H9 (cell line): ENCODE results near the gene NPTX1. TPM values are rescaled to one million over a fixed set of nuclear protein-coding genes. Genes with fewer than 3 reads are reported as not detected.
A peak's percentile ranks its signal among the peaks of the same experiment; 100 is the strongest.

ENCODE experiments used
- DNase-seq: peaks from one replicate; pipeline ENCODE4 v3.0.0-alpha.2; 2017
- H2AFZ ChIP-seq: one replicate; pipeline ENCODE4 v1.6.1; 2013; ENCODE audit warnings: mild to moderate bottlenecking, low read length, control low read depth, moderate library complexity
- H2AK5ac ChIP-seq: 2 replicates; pipeline ENCODE4 v1.6.1; 2013; ENCODE audit warnings: low read length, control low read depth, mixed read lengths; ENCODE audit not compliant: insufficient read length
- H2BK120ac ChIP-seq: one replicate; pipeline ENCODE4 v1.6.1; 2013; ENCODE audit warnings: low read depth, mild to moderate bottlenecking, low read length, control low read depth, inconsistent platforms; ENCODE audit not compliant: poor library complexity, severe bottlenecking
- H2BK12ac ChIP-seq: 2 replicates; pipeline ENCODE4 v1.6.1; 2013; ENCODE audit warnings: low read length, control low read depth, mixed read lengths, low read depth; ENCODE audit not compliant: insufficient read length
- H2BK15ac ChIP-seq: 2 replicates; pipeline ENCODE4 v1.6.1; 2013; ENCODE audit warnings: low read depth, low read length, control low read depth
- H2BK20ac ChIP-seq: one replicate; pipeline ENCODE4 v1.6.1; 2013; ENCODE audit warnings: low read depth, mild to moderate bottlenecking, low read length, control low read depth, inconsistent platforms; ENCODE audit not compliant: poor library complexity, severe bottlenecking
- H2BK5ac ChIP-seq: 2 replicates; pipeline ENCODE4 v1.6.1; 2013; ENCODE audit warnings: low read length, control low read depth, mixed read lengths; ENCODE audit not compliant: insufficient read length
- H3K14ac ChIP-seq: 2 replicates; pipeline ENCODE4 v1.6.1; 2013; ENCODE audit warnings: low read length, control low read depth; ENCODE audit not compliant: insufficient read depth
- H3K18ac ChIP-seq: 2 replicates; pipeline ENCODE4 v1.6.1; 2013; ENCODE audit warnings: low read depth, mild to moderate bottlenecking, mixed read lengths, low read length, control low read depth; ENCODE audit not compliant: insufficient read length
- H3K23ac ChIP-seq: 2 replicates; pipeline ENCODE4 v1.6.1; 2013; ENCODE audit warnings: low read length, control low read depth, mixed read lengths, low read depth; ENCODE audit not compliant: insufficient read length
- H3K23me2 ChIP-seq: 2 replicates; pipeline ENCODE4 v1.6.1; 2013; ENCODE audit warnings: low read depth, mild to moderate bottlenecking, mixed read lengths, low read length, control low read depth; ENCODE audit not compliant: insufficient read length, poor library complexity, severe bottlenecking
- H3K27ac ChIP-seq: 2 replicates; pipeline ENCODE4 v1.5.1; 2013; ENCODE audit warnings: low read length, control low read depth, mixed read lengths, low read depth; ENCODE audit not compliant: insufficient read length
- H3K27me3 ChIP-seq: 2 replicates; pipeline ENCODE4 v1.6.1; 2013; ENCODE audit warnings: low read length, control low read depth, inconsistent platforms; ENCODE audit not compliant: insufficient read depth
- H3K4ac ChIP-seq: 2 replicates; pipeline ENCODE4 v1.6.1; 2013; ENCODE audit warnings: low read depth, mild to moderate bottlenecking, control low read depth, inconsistent platforms, low read length, moderate library complexity
- H3K4me1 ChIP-seq: 2 replicates; pipeline ENCODE4 v1.6.1; 2013; ENCODE audit warnings: low read length, control low read depth, inconsistent platforms; ENCODE audit not compliant: insufficient read depth
- H3K4me2 ChIP-seq: 2 replicates; pipeline ENCODE4 v1.6.1; 2013; ENCODE audit warnings: low read length, control low read depth, mixed read lengths; ENCODE audit not compliant: insufficient read length, insufficient read depth
- H3K56ac ChIP-seq: 2 replicates; pipeline ENCODE4 v1.6.1; 2013; ENCODE audit warnings: low read depth, mild to moderate bottlenecking, mixed read lengths, low read length, control low read depth; ENCODE audit not compliant: insufficient read length
- H3K79me1 ChIP-seq: 2 replicates; pipeline ENCODE4 v1.6.1; 2013; ENCODE audit warnings: low read depth, mild to moderate bottlenecking, moderate library complexity, low read length, control low read depth, inconsistent platforms; ENCODE audit not compliant: insufficient read depth, poor library complexity, severe bottlenecking
- H3K79me2 ChIP-seq: 2 replicates; pipeline ENCODE4 v1.6.1; 2013; ENCODE audit warnings: low read length, control low read depth, inconsistent platforms; ENCODE audit not compliant: insufficient read depth
- H3K9ac ChIP-seq: 2 replicates; pipeline ENCODE4 v1.6.1; 2013; ENCODE audit warnings: low read length, control low read depth, mixed read lengths; ENCODE audit not compliant: insufficient read length; ENCODE audit errors: extremely low read depth
- H3K9me3 ChIP-seq: one replicate; pipeline ENCODE4 v1.6.1; 2013; ENCODE audit warnings: low read depth, low read length, inconsistent platforms; ENCODE audit not compliant: control insufficient read depth
- H3T11ph ChIP-seq: one replicate; pipeline ENCODE4 v1.6.1; 2013; ENCODE audit warnings: mild to moderate bottlenecking, low read length, control low read depth, inconsistent platforms
- H4K20me1 ChIP-seq: one replicate; pipeline ENCODE4 v1.6.1; 2013; ENCODE audit not compliant: control insufficient read depth, insufficient read length, insufficient read depth
- H4K5ac ChIP-seq: 2 replicates; pipeline ENCODE4 v1.6.1; 2013; ENCODE audit warnings: low read depth, mild to moderate bottlenecking, mixed read lengths, low read length, control low read depth; ENCODE audit not compliant: insufficient read length
- H4K8ac ChIP-seq: replicated peaks from 2 replicates; pipeline ENCODE4 v1.6.1; 2013; ENCODE audit warnings: low read length, control low read depth, mixed read lengths, low read depth; ENCODE audit not compliant: insufficient read length
- H4K91ac ChIP-seq: 2 replicates; pipeline ENCODE4 v1.6.1; 2013; ENCODE audit warnings: low read depth, mild to moderate bottlenecking, moderate library complexity, mixed read lengths, low read length, control low read depth; ENCODE audit not compliant: insufficient read length
- H3K27ac Mint-ChIP-seq, 3 experiments: 2 replicates in 2 of 3; 3 replicates in 1 of 3; pipeline ENCODE4 v1.8.0; 2020 to 2021; ENCODE audit warnings: mixed read lengths in 3 of 3, mild to moderate bottlenecking in 1 of 3, moderate library complexity in 1 of 3
- H3K27me3 Mint-ChIP-seq: 2 replicates; pipeline ENCODE4 v1.8.0; 2021; ENCODE audit warnings: low read depth, mild to moderate bottlenecking, moderate library complexity, mixed read lengths
- H3K36me3 Mint-ChIP-seq, 3 experiments: 2 replicates in 2 of 3; 3 replicates in 1 of 3; pipeline ENCODE4 v1.8.0; 2020 to 2021; ENCODE audit warnings: low read depth in 3 of 3, mixed read lengths in 3 of 3; ENCODE audit not compliant: insufficient read depth in 1 of 3
- H3K4me1 Mint-ChIP-seq, 2 experiments: 2 replicates each; pipeline ENCODE4 v1.8.0; 2020; ENCODE audit warnings: mixed read lengths in 2 of 2
- H3K4me3 Mint-ChIP-seq, 2 experiments: 2 replicates in 1 of 2; 3 replicates in 1 of 2; pipeline ENCODE4 v1.8.0; 2020 to 2021; ENCODE audit warnings: mild to moderate bottlenecking in 2 of 2, mixed read lengths in 2 of 2, moderate library complexity in 1 of 2
- H3K9me3 Mint-ChIP-seq, 2 experiments: 2 replicates in 1 of 2; 3 replicates in 1 of 2; pipeline ENCODE4 v1.8.0; 2020; ENCODE audit warnings: mild to moderate bottlenecking in 2 of 2, mixed read lengths in 2 of 2, moderate library complexity in 1 of 2
- WGBS: extraction: QIAGEN DNeasy Blood & Tissue Kit; methylation state at CpG from one replicate; pipeline ENCODE4 v1.1.7; 2013; ENCODE audit warnings: missing lambda C conversion rate, low lambda C conversion rate, mixed read lengths; ENCODE audit not compliant: insufficient read length; ENCODE audit errors: extremely low coverage; 5-methylcytosine and 5-hydroxymethylcytosine counted together
- total RNA-seq: library from RNA; stranded (reverse); gene quantifications from 2 replicates; pipeline ENCODE4 v1.2.1, GENCODE V29; 2021
- TF ChIP-seq, protein P1 (sequence below): fragments of 200-600 bp; sonication (generic); conservative IDR thresholded peaks from 3 replicates; pipeline ENCODE4 v1.8.0; 2021; ENCODE audit warnings: antibody characterized with exemption, mild to moderate bottlenecking

Gene NPTX1
- total RNA-seq, 1 experiment from 2014 or later = 20.5 TPM

DNA sequence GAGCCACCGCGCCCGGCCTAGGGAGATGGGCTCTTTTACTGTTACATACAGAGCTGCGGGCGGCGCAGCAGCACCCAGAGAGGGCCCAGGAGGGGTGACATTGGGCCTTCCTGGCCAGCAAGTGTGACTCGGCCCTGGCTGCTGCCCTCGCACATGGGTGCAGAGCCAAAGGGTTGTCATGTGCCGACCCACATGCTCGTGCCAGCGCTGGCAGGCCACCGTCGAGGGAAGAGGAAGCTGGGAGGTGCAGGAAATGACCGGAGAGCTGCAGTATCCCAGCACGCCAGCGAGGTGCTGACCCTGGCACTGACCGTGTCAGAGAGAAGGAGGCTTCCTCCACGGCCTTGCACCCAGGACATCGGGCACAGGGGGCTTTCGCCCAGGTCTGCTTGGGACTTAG is 53.4 kb downstream of the NPTX1 start:
- H4K8ac ChIP-seq = no peak overlapping the region
- no peaks in the 10 kb centered on the region for H3K4me1 ChIP-seq
- Mint-ChIP-seq H3K4me3 (no peak overlapping the region), H3K9me3 (no peaks in the 10 kb centered on the region), H3K36me3 (peaks cover 0 to 6% (median 5%) of the 10 kb centered on the region in 3 experiments; a peak in 3 of 7 replicates), H3K27ac (0 out of 7 replicates have a peak overlapping the region, but pooled peaks of 1 of the 3 experiments have one; percentile 55), H3K4me1 (peaks cover 4 to 12% of the 10 kb centered on the region in 2 experiments), H3K27me3 (peaks cover 2% of the 10 kb centered on the region)
- H3K23ac ChIP-seq = no peak overlapping the region
- H2BK120ac ChIP-seq = no peak overlapping the region
- no peak overlapping the region for H3K4ac ChIP-seq
- H3K18ac ChIP-seq = no peak overlapping the region
- no peak overlapping the region for H2BK12ac ChIP-seq
- no CpG with 5 or more reads among the region's 20 CpGs for WGBS
- H3K4me2 ChIP-seq = no peak overlapping the region
- no peaks in the 10 kb centered on the region for H3K79me1 ChIP-seq
- no peaks in the 10 kb centered on the region for H3K9me3 ChIP-seq
- H3K14ac ChIP-seq = no peak overlapping the region
- no peak overlapping the region for H3K56ac ChIP-seq
- H3K9ac ChIP-seq = no peak overlapping the region
- H2BK15ac ChIP-seq = no peak overlapping the region
- no peak overlapping the region for H4K91ac ChIP-seq
- H4K20me1 ChIP-seq = no peaks in the 10 kb centered on the region
- no peak overlapping the region for H2AK5ac ChIP-seq
- H2BK5ac ChIP-seq = no peak overlapping the region
- no peak overlapping the region for H2BK20ac ChIP-seq
- no peak overlapping the region for H4K5ac ChIP-seq
- no peak overlapping the region for H3K27ac ChIP-seq
- no peaks in the 10 kb centered on the region for H3K27me3 ChIP-seq
- no peak overlapping the region for H2AFZ ChIP-seq
- no peaks in the 10 kb centered on the region for H3K23me2 ChIP-seq
- TF ChIP-seq, protein P1, sequence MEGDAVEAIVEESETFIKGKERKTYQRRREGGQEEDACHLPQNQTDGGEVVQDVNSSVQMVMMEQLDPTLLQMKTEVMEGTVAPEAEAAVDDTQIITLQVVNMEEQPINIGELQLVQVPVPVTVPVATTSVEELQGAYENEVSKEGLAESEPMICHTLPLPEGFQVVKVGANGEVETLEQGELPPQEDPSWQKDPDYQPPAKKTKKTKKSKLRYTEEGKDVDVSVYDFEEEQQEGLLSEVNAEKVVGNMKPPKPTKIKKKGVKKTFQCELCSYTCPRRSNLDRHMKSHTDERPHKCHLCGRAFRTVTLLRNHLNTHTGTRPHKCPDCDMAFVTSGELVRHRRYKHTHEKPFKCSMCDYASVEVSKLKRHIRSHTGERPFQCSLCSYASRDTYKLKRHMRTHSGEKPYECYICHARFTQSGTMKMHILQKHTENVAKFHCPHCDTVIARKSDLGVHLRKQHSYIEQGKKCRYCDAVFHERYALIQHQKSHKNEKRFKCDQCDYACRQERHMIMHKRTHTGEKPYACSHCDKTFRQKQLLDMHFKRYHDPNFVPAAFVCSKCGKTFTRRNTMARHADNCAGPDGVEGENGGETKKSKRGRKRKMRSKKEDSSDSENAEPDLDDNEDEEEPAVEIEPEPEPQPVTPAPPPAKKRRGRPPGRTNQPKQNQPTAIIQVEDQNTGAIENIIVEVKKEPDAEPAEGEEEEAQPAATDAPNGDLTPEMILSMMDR = no peak
- DNase-seq = no peak
- H3T11ph ChIP-seq = no peak overlapping the region
- no peaks in the 10 kb centered on the region for H3K79me2 ChIP-seq
